ENCODE data around the gene TATDN2. TPM values are rescaled to one million over a fixed set of nuclear protein-coding genes. Genes with fewer than 3 reads are reported as not detected.
A peak's percentile ranks its signal among the peaks of the same experiment; 100 is the strongest.
"Not testable (repeated sequence)": the region's sequence is repeated elsewhere in the genome, so short reads cannot be mapped to it uniquely, and the experiment has no call there.

The TATDN2 gene
- total and polyA plus RNA-seq, 5 experiments from 2014 or later = 11.5 to 71.1 (median 20.9) TPM

DNA sequence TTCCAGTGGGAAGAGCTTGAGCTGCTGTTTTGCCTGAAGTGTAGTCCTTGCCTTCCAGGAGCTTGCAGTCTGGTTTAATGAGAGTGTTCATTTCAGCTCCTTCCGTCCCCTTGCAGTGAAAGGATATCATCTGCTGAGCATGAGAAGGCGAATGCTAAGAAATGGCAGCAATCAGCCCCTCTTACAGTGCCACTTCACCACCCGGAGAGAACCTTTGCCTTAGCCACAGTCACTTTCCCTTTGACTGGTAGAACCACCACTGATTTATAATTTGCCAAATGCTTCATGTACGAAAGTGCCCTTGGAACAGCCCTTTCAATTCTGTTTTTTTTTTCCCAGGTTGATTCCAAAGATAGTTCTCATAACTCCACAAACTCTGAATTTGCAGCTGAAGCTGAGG is 11.5 kb downstream of the TATDN2 start:
- H3K27me3 Mint-ChIP-seq = no peaks in the 10 kb centered on the region
- no peak overlapping the region for H3K4me3 Mint-ChIP-seq
- ATAC-seq (no peak), DNase-seq (no peak)
- H3K4me1 Mint-ChIP-seq = peaks cover 45 to 84% (median 81%) of the 10 kb centered on the region in 4 donors
- H3K36me3 Mint-ChIP-seq = peaks cover 0 to 92% (median 16%) of the 10 kb centered on the region in 3 donors
- no peaks in the 10 kb centered on the region for H3K9me3 Mint-ChIP-seq
- peak overlapping the region; percentile 68 to 92 (median 80) for H3K27ac Mint-ChIP-seq
- POLR2A ChIA-PET = interaction anchor here (0.6 kb wide), 1 partner anchor 13 kb away, joined by 4 read pairs; no protein-coding TSS in a partner anchor

DNA sequence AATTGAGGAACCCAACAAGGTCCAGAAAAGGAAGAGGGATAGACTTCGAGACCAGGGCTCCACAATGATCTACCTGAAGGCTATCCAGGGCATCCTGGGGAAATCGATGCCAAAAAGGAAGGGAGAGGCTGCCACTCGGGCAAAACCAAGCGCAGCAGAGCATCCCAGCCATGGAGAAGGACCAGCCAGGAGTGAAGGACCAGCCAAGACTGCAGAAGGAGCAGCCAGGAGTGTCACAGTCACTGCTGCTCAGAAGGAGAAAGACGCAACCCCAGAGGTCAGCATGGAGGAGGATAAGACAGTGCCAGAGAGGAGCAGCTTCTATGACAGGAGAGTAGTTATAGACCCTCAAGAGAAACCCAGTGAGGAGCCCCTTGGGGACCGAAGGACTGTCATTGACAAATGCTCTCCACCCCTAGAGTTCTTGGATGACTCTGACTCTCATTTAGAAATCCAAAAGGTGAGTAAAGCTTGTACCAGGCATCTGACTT is 12.0 kb downstream of the TATDN2 start:
- no peak overlapping the region for H3K4me3 Mint-ChIP-seq
- H3K36me3 Mint-ChIP-seq = peaks cover 0 to 89% (median 16%) of the 10 kb centered on the region in 3 donors
- POLR2A ChIA-PET = interaction anchor here (0.6 to 4.3 kb wide), 3 partner anchors 12 to 116 kb away, joined by 4 to 42 read pairs (median 5); partner anchors contain the start of gene TATDN2
- no peak for DNase-seq
- ATAC-seq = no peak
- H3K27me3 Mint-ChIP-seq = no peaks in the 10 kb centered on the region
- H3K9me3 Mint-ChIP-seq = no peaks in the 10 kb centered on the region
- H3K27ac Mint-ChIP-seq = peak overlapping the region; percentile 66 to 92 (median 80)
- peaks cover 42 to 83% (median 80%) of the 10 kb centered on the region in 4 donors for H3K4me1 Mint-ChIP-seq

DNA sequence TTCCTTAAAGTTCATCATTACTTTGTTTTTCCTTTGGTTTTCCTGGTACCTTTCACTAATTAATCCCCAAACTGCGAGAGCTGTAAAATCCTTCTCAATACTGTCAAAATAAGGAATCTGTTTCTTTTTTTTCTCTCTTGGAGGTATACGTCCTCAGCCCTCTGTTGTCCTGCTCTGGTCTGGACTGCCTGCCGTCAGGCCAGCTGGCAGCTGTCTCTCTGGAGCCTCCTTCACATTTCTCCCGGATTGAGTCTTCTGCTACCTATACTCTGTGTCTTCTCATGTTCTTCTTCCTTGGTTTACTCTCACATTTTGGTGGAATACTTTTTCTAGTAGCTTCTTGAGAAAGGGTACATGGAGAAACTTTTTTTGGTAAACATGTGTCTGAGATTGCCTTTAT is 13.8 kb downstream of the TATDN2 start:
- no peak for ATAC-seq
- Mint-ChIP-seq H3K27ac (peak overlapping the region; percentile 43 to 92 (median 83)), H3K27me3 (no peaks in the 10 kb centered on the region), H3K36me3 (peaks cover 0 to 85% (median 16%) of the 10 kb centered on the region in 3 donors), H3K4me3 (peak overlapping the region in 9 of 10 donors; percentile 0 to 65 (median 25)), H3K4me1 (peaks cover 42 to 83% (median 81%) of the 10 kb centered on the region in 4 donors), H3K9me3 (no peaks in the 10 kb centered on the region)
- no peak for DNase-seq
- POLR2A ChIA-PET = interaction anchor here (0.6 to 4.3 kb wide), 6 partner anchors 10 to 900 kb away, joined by 3 to 42 read pairs (median 5); partner anchors contain the start of genes TATDN2 and VHL

- H3K9me3 Mint-ChIP-seq = no peaks in the 10 kb centered on the region
- POLR2A ChIA-PET = interaction anchor here (0.7 to 4.3 kb wide), 11 partner anchors 8 to 331 kb away, joined by 3 to 42 read pairs (median 4); partner anchors contain the start of genes CRELD1, SEC13, TATDN2 and VHL
- peak overlapping the region; percentile 70 to 81 (median 76) for H3K4me3 Mint-ChIP-seq
- H3K27me3 Mint-ChIP-seq = no peaks in the 10 kb centered on the region
- H3K4me1 Mint-ChIP-seq = peaks cover 51 to 92% (median 88%) of the 10 kb centered on the region in 4 donors
- peaks cover 0 to 87% (median 13%) of the 10 kb centered on the region in 3 donors for H3K36me3 Mint-ChIP-seq
- peak; percentile 92 to 97 for ATAC-seq
- H3K27ac Mint-ChIP-seq = peak overlapping the region; percentile 71 to 97 (median 93)
- DNase-seq = peak; percentile 41 to 77 (median 60)
Measured at GRCh38 chr3:10263646-10264363, 15.5 kb downstream of the TATDN2 start.

- H3K27ac Mint-ChIP-seq = peak overlapping the region; percentile 45 to 85 (median 70)
- DNase-seq (no peak), ATAC-seq (no peak)
- POLR2A ChIA-PET = interaction anchor here (0.6 to 1.0 kb wide), 3 partner anchors 18 to 171 kb away, joined by 3 to 5 read pairs (median 3); partner anchors contain the start of gene TATDN2
- peak overlapping the region in 9 of 10 donors; percentile 31 to 67 (median 50) for H3K4me3 Mint-ChIP-seq
- no peaks in the 10 kb centered on the region for H3K9me3 Mint-ChIP-seq
- H3K36me3 Mint-ChIP-seq = peaks cover 0 to 87% (median 10%) of the 10 kb centered on the region in 3 donors
- H3K27me3 Mint-ChIP-seq = no peaks in the 10 kb centered on the region
- peaks cover 45 to 90% (median 84%) of the 10 kb centered on the region in 4 donors for H3K4me1 Mint-ChIP-seq
Measured at GRCh38 chr3:10265833-10266232, 17.6 kb downstream of the TATDN2 start.

GRCh38 chr3:10266936-10267335 is 18.7 kb downstream of the TATDN2 start:
- DNase-seq, ATAC-seq, H3K9me3 Mint-ChIP-seq, H3K27me3 Mint-ChIP-seq, POLR2A ChIA-PET: not testable (repeated sequence)
- peak overlapping the region in 7 of 10 donors; percentile 3 to 58 (median 34) for H3K4me3 Mint-ChIP-seq
- H3K27ac Mint-ChIP-seq = peak overlapping the region in 6 of 10 donors; percentile 13 to 39 (median 25)
- peaks cover 0 to 87% (median 9%) of the 10 kb centered on the region in 3 donors for H3K36me3 Mint-ChIP-seq
- H3K4me1 Mint-ChIP-seq = peaks cover 37 to 89% (median 80%) of the 10 kb centered on the region in 4 donors

- peaks cover 35 to 84% (median 76%) of the 10 kb centered on the region in 4 donors for H3K4me1 Mint-ChIP-seq
Measured at GRCh38 chr3:10268116-10268515, 19.9 kb downstream of the TATDN2 start.

GRCh38 chr3:10268930-10269329 is 20.7 kb downstream of the TATDN2 start:
- Mint-ChIP-seq H3K27me3 (no peaks in the 10 kb centered on the region), H3K9me3 (no peaks in the 10 kb centered on the region), H3K4me3 (peak overlapping the region in 2 of 10 donors; percentile 28 to 41), H3K36me3 (peaks cover 0 to 89% (median 9%) of the 10 kb centered on the region in 3 donors), H3K4me1 (peaks cover 35 to 83% (median 76%) of the 10 kb centered on the region in 4 donors), H3K27ac (peak overlapping the region in 8 of 10 donors; percentile 13 to 82 (median 48))
- POLR2A ChIA-PET = no interaction called here
- no peak for ATAC-seq
- no peak for DNase-seq

More at GRCh38 chr3:10268116-10268515, 19.9 kb downstream of the TATDN2 start:
- POLR2A ChIA-PET = no interaction called here
- peak overlapping the region in 3 of 10 donors; percentile 13 to 40 (median 15) for H3K27ac Mint-ChIP-seq
- peaks cover 0 to 87% (median 12%) of the 10 kb centered on the region in 3 donors for H3K36me3 Mint-ChIP-seq
- DNase-seq (no peak), ATAC-seq (no peak)
- H3K9me3 Mint-ChIP-seq = no peaks in the 10 kb centered on the region
- H3K27me3 Mint-ChIP-seq = no peaks in the 10 kb centered on the region
- no peak overlapping the region for H3K4me3 Mint-ChIP-seq

- H3K4me3 Mint-ChIP-seq = no peak overlapping the region
- H3K9me3 Mint-ChIP-seq = no peaks in the 10 kb centered on the region
- H3K36me3 Mint-ChIP-seq = peaks cover 0 to 91% (median 8%) of the 10 kb centered on the region in 3 donors
- peaks cover 36 to 84% (median 76%) of the 10 kb centered on the region in 4 donors for H3K4me1 Mint-ChIP-seq
- POLR2A ChIA-PET = no interaction called here
- peak overlapping the region in 4 of 10 donors; percentile 13 to 76 (median 34) for H3K27ac Mint-ChIP-seq
- no peaks in the 10 kb centered on the region for H3K27me3 Mint-ChIP-seq
- DNase-seq (no peak), ATAC-seq (no peak)
Measured at GRCh38 chr3:10269443-10269842, 21.2 kb downstream of the TATDN2 start.

GRCh38 chr3:10272476-10272875 is 24.2 kb downstream of the TATDN2 start:
- peak overlapping the region in 2 of 10 donors; percentile 74 to 92 for H3K27ac Mint-ChIP-seq
- POLR2A ChIA-PET = interaction anchor here (0.6 to 0.8 kb wide), 3 partner anchors 9 to 73 kb away, joined by 3 to 4 read pairs (median 4); no protein-coding TSS in a partner anchor

GRCh38 chr3:10272977-10273376 is 24.7 kb downstream of the TATDN2 start:
- Mint-ChIP-seq H3K36me3 (peaks cover 0 to 94% (median 8%) of the 10 kb centered on the region in 3 donors), H3K4me3 (peak overlapping the region; percentile 34 to 80 (median 58)), H3K27me3 (no peaks in the 10 kb centered on the region), H3K4me1 (peaks cover 35 to 76% (median 55%) of the 10 kb centered on the region in 4 donors), H3K27ac (peak overlapping the region; percentile 44 to 92 (median 74)), H3K9me3 (no peaks in the 10 kb centered on the region)
- no peak for ATAC-seq
- POLR2A ChIA-PET = interaction anchor here (0.6 kb wide), 2 partner anchors 13 to 73 kb away, joined by 4 read pairs; no protein-coding TSS in a partner anchor
- DNase-seq = no peak

More at GRCh38 chr3:10272476-10272875, 24.2 kb downstream of the TATDN2 start:
- DNase-seq, ATAC-seq, H3K27me3 Mint-ChIP-seq, H3K9me3 Mint-ChIP-seq: not testable (repeated sequence)
- peaks cover 0 to 94% (median 8%) of the 10 kb centered on the region in 3 donors for H3K36me3 Mint-ChIP-seq
- H3K4me1 Mint-ChIP-seq = peaks cover 36 to 75% (median 59%) of the 10 kb centered on the region in 4 donors
- peak overlapping the region in 6 of 10 donors; percentile 31 to 80 (median 53) for H3K4me3 Mint-ChIP-seq

DNA sequence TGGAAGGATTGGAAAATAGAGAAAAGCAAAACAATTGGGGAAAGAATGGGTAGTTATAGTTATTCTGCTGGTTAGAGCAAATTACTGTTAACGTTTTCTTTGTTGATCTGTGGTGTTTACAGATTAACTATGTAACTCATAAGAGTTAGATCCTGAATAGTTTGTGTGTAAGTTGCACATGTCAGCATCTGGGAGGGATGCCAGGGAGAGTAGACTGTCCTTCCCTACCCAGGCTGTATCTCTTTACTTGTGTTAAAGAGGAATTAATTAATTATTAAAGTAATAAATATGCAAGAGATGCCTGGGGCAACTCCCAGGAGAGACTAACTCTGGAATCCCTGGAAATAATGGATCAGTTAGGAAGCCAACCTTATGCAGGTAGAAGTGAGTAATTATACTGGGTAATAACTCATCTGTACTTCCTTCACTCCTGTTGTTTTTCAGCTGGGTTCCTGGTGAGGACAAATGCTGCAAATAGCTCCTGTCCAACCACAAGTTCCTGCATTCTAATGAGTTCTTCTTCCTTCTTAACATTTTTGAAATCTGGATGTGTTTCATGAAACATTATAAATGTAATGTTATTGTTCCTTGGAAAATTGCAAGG is 25.5 kb downstream of the TATDN2 start:
- POLR2A ChIA-PET = interaction anchor here (0.6 to 1.3 kb wide), 3 partner anchors 9 to 129 kb away, joined by 3 to 6 read pairs (median 4); no protein-coding TSS in a partner anchor
- Mint-ChIP-seq H3K27me3 (no peaks in the 10 kb centered on the region), H3K4me3 (peak overlapping the region; percentile 34 to 80 (median 58)), H3K27ac (peak overlapping the region in 9 of 10 donors; percentile 44 to 92 (median 84)), H3K9me3 (no peaks in the 10 kb centered on the region), H3K36me3 (peaks cover 0 to 94% (median 8%) of the 10 kb centered on the region in 3 donors), H3K4me1 (peaks cover 32 to 71% (median 48%) of the 10 kb centered on the region in 4 donors)
- DNase-seq = no peak
- ATAC-seq = no peak

All from naive thymus-derived CD8-positive, alpha-beta T cell (primary cell).